ENCODE results near the gene POT1.

DNA sequence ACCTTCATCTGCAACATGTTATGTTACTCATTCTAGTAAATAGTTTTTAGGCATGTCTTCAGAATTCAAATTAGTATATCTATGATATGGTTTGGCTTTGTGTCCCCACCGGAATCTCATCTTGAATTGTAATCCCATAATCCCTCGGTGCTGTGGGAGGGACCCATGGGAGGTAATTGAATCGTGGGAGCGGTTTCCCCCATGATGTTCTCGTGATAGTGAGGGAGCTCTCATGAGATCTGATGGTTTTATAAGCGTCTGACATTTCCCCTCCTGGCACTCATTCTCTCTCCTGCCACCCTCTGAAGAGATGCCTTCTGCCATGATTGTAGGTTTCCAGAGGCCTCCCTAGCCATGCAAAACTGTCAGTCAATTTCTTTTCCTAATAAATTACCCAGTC lies 143.6 kb downstream of the POT1 start:
- TF ChIP-seq CTCF (IDR thresholded peaks at IDR 0.05) (no peak), POLR2A (IDR thresholded peaks at IDR 0.05) (no peak)

Measured in tibial nerve (tissue), 3 donors.